ENCODE results near the gene PDIA6. TPM values are rescaled to one million over a fixed set of nuclear protein-coding genes. Genes with fewer than 3 reads are reported as not detected.

PDIA6 gene
- total RNA-seq, 1 experiment from 2014 or later = 92.4 TPM

DNA sequence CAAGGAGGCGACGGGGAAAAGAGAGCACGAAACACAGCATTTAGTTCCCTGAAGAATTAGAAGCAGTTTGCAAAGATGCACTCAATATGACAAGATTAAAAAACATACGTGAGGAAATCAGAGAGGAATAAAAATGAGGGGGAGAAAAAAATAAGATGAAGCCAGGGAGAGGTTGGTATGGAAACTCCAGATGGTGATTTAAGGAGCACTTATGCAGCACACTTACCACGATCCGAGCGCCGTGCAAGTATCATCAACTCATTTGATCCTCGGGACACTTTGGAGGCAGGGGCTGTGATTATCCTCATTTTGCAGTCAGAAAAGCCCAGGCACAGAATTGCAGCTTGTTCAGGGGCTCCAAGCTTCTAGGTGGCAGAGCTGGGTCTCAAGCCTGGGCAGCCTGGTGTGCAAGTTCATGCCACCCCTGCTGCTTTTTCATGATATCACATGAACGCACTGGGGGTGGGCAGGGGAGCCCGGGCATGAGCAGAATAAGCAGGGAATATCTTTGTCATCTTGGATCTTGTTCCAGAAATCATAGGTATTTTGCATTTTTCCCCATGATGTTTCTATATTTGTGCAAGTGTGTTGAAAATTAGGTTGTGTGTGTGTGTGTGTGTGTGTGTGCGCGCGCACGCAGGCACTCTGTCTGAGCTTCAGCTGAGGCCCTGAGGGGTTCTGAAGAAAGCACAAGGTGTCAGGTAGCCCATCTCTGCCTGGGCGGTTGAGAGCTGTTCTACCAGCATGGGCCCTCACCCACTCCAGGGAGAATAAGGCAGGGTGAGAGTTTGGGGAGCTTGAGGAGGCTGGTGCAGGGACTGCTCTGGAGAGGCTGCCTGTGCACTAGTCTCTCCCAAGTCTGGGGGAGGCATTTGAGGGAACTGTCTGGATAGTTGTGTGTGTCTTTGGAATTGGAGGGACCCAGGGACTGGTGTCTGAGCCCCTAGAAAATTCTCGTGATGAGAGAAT lies 25.0 kb upstream of the PDIA6 start:
- Histone ChIP-seq H3K4me1 (ENCODE audit: low read length) (0 out of 2 replicates have a peak, but pooled peaks cover 3% of the 10 kb centered on the region), H4K20me1 (ENCODE audit: insufficient read depth, low read depth, low read length) (no peaks in the 10 kb centered on the region), H3K9ac (ENCODE audit: low read length) (no peak overlapping the region), H2AFZ (ENCODE audit: low read length) (no peak overlapping the region), H3K4me2 (ENCODE audit: low read depth, low read length, poor library complexity, severe bottlenecking) (no peak overlapping the region), H3K9me2 (replicated peaks; ENCODE audit: insufficient read depth, low read length) (no peaks in the 10 kb centered on the region), H3K9me3 (ENCODE audit: low read length) (no peaks in the 10 kb centered on the region; the same call in 1 of the 2 replicates), H3K27me3 (ENCODE audit: low read length) (no peaks in the 10 kb centered on the region), H3K36me3 (ENCODE audit: insufficient read depth, low read length) (no peaks in the 10 kb centered on the region), H3K79me2 (ENCODE audit: low read length) (no peaks in the 10 kb centered on the region), H3K27ac (ENCODE audit: low read length) (no peak overlapping the region), H3K4me3 (ENCODE audit: low read length) (no peak overlapping the region)
- DNase-seq = no peak

GRCh38 chr2:10835052-10835970 lies 22.7 kb upstream of the PDIA6 start:
- Histone ChIP-seq H3K4me3 (ENCODE audit: low read length) (no peak overlapping the region), H3K36me3 (ENCODE audit: insufficient read depth, low read length) (no peaks in the 10 kb centered on the region), H3K9me2 (replicated peaks; ENCODE audit: insufficient read depth, low read length) (no peaks in the 10 kb centered on the region), H3K27me3 (ENCODE audit: low read length) (no peaks in the 10 kb centered on the region), H3K9me3 (ENCODE audit: low read length) (no peaks in the 10 kb centered on the region), H3K79me2 (ENCODE audit: low read length) (no peaks in the 10 kb centered on the region), H2AFZ (ENCODE audit: low read length) (no peak overlapping the region), H3K9ac (ENCODE audit: low read length) (no peak overlapping the region), H3K4me2 (ENCODE audit: low read depth, low read length, poor library complexity, severe bottlenecking) (peak overlapping the region; percentile 22), H3K4me1 (ENCODE audit: low read length) (peaks cover 5% of the 10 kb centered on the region; the same call in 1 of the 2 replicates), H3K27ac (ENCODE audit: low read length) (no peak overlapping the region), H4K20me1 (ENCODE audit: insufficient read depth, low read depth, low read length) (no peaks in the 10 kb centered on the region)
- peak; percentile 90 for DNase-seq

DNA sequence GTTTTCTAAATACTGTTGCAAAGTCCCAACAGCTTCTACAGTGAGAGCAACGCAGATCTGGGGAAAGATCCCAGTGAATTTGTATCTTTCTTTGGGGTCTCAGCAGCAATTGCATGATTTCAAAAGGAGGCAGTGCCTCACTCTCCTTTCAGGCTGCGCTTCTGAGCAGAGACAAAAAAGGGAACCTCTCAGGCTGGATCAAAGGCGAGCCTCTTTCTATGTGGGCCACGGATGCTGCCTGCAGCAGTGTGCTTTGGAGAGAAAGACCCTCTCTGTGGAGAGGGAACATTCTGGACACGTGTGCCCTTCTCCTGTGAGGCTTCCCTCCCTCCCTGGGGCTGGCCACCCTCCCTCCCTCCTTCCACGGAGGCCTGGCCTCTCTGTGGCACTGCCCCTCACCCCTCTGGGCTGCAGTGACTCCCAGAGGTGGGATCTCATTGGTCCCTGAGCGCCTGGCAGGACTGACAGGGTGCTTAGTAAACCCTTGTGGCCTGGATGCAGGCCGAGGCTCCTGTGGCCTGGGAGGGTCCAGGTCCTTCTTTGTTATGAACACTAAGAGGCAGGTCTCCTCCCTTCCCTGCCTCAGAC lies 21.6 kb upstream of the PDIA6 start:
- Histone ChIP-seq H3K36me3 (ENCODE audit: insufficient read depth, low read length) (no peaks in the 10 kb centered on the region), H3K9me3 (ENCODE audit: low read length) (no peaks in the 10 kb centered on the region), H4K20me1 (ENCODE audit: insufficient read depth, low read depth, low read length) (no peaks in the 10 kb centered on the region), H3K79me2 (ENCODE audit: low read length) (no peaks in the 10 kb centered on the region), H3K4me2 (ENCODE audit: low read depth, low read length, poor library complexity, severe bottlenecking) (no peak overlapping the region), H3K4me3 (ENCODE audit: low read length) (no peak overlapping the region), H3K9me2 (replicated peaks; ENCODE audit: insufficient read depth, low read length) (no peaks in the 10 kb centered on the region), H2AFZ (ENCODE audit: low read length) (no peak overlapping the region), H3K9ac (ENCODE audit: low read length) (no peak overlapping the region), H3K4me1 (ENCODE audit: low read length) (peaks cover 5% of the 10 kb centered on the region; the same call in 1 of the 2 replicates), H3K27ac (ENCODE audit: low read length) (no peak overlapping the region), H3K27me3 (ENCODE audit: low read length) (no peaks in the 10 kb centered on the region)
- DNase-seq = no peak

DNA sequence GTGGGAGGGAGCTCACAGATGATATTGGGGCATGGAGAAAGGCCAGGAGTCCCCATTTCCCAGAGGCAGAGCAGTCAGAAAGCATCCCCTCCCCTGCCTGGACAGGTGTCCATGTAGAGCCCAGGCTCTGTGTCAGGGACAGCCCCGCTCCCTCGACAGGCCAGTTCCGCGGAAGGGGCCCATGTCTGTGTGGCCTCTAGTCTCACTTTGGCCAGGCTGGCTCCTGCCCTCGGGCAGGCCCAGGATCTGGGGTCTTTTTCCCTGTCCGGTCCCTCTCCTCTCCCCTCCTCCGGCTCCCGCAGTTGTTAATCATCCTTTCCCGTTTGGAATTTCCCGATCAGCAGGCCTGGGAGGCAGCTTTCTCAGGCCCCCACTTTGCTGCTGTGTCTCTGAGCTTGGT lies 20.4 kb upstream of the PDIA6 start:
- H2AFZ ChIP-seq (ENCODE audit: low read length) = no peak overlapping the region
- H3K36me3 ChIP-seq (ENCODE audit: insufficient read depth, low read length) = no peaks in the 10 kb centered on the region
- no peaks in the 10 kb centered on the region for H3K79me2 ChIP-seq (ENCODE audit: low read length)
- no peaks in the 10 kb centered on the region for H3K27me3 ChIP-seq (ENCODE audit: low read length)
- no peaks in the 10 kb centered on the region for H3K9me2 ChIP-seq (replicated peaks; ENCODE audit: insufficient read depth, low read length)
- no peaks in the 10 kb centered on the region for H3K9me3 ChIP-seq (ENCODE audit: low read length)
- H3K4me2 ChIP-seq (ENCODE audit: low read depth, low read length, poor library complexity, severe bottlenecking) = no peak overlapping the region
- no peak overlapping the region for H3K4me3 ChIP-seq (ENCODE audit: low read length)
- H3K4me1 ChIP-seq (ENCODE audit: low read length) = peaks cover 5% of the 10 kb centered on the region; the same call in 1 of the 2 replicates
- DNase-seq = no peak
- no peak overlapping the region for H3K27ac ChIP-seq (ENCODE audit: low read length)
- no peak overlapping the region for H3K9ac ChIP-seq (ENCODE audit: low read length)
- H4K20me1 ChIP-seq (ENCODE audit: insufficient read depth, low read depth, low read length) = no peaks in the 10 kb centered on the region

- Histone ChIP-seq H3K27me3 (ENCODE audit: low read length) (no peaks in the 10 kb centered on the region), H3K4me1 (ENCODE audit: low read length) (peaks cover 5% of the 10 kb centered on the region; the same call in 1 of the 2 replicates), H3K4me3 (ENCODE audit: low read length) (no peak overlapping the region), H3K9ac (ENCODE audit: low read length) (no peak overlapping the region), H3K79me2 (ENCODE audit: low read length) (no peaks in the 10 kb centered on the region), H3K9me3 (ENCODE audit: low read length) (no peaks in the 10 kb centered on the region), H3K27ac (ENCODE audit: low read length) (no peak overlapping the region), H4K20me1 (ENCODE audit: insufficient read depth, low read depth, low read length) (no peaks in the 10 kb centered on the region), H3K36me3 (ENCODE audit: insufficient read depth, low read length) (no peaks in the 10 kb centered on the region), H2AFZ (ENCODE audit: low read length) (no peak overlapping the region), H3K4me2 (ENCODE audit: low read depth, low read length, poor library complexity, severe bottlenecking) (no peak overlapping the region), H3K9me2 (replicated peaks; ENCODE audit: insufficient read depth, low read length) (no peaks in the 10 kb centered on the region)
- peak; percentile 93 for DNase-seq
Observed at GRCh38 chr2:10832203-10832936, 19.8 kb upstream of the PDIA6 start.

DNA sequence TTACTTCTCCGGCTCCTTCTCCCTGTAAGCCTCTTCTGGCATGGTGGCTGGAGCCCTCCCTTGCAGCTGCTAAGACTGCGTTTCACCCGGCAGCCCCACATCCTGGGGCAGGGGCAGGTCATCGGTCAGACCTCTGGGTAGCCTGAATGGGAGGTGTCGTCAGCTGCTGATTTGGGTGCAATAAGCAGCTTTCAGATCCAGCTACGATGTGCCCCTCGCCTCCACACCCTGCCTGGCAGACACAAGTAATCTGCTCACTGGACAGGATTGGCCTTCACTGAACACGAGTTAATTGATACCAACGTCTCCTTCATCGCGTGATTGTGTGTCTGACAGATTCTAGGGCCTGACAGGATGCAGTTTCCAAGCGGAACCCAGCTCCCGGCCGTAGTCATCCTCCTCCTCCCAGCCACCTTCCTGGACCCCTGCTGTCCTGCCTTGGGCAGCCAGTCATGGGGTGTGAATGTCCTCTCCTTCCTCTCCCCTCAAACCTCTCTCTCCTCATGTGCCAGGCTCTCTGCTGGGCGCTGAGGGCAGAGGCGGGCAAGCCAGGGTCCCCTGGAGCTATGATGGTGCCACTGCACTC lies 18.9 kb upstream of the PDIA6 start:
- DNase-seq = no peak
- Histone ChIP-seq H3K4me3 (ENCODE audit: low read length) (no peak overlapping the region), H3K36me3 (ENCODE audit: insufficient read depth, low read length) (no peaks in the 10 kb centered on the region), H3K9ac (ENCODE audit: low read length) (no peak overlapping the region), H3K9me3 (ENCODE audit: low read length) (no peaks in the 10 kb centered on the region), H3K27ac (ENCODE audit: low read length) (no peak overlapping the region), H3K27me3 (ENCODE audit: low read length) (no peaks in the 10 kb centered on the region), H2AFZ (ENCODE audit: low read length) (no peak overlapping the region), H3K4me2 (ENCODE audit: low read depth, low read length, poor library complexity, severe bottlenecking) (no peak overlapping the region), H3K79me2 (ENCODE audit: low read length) (no peaks in the 10 kb centered on the region), H3K4me1 (ENCODE audit: low read length) (peaks cover 5% of the 10 kb centered on the region; the same call in 1 of the 2 replicates), H4K20me1 (ENCODE audit: insufficient read depth, low read depth, low read length) (no peaks in the 10 kb centered on the region), H3K9me2 (replicated peaks; ENCODE audit: insufficient read depth, low read length) (no peaks in the 10 kb centered on the region)

GRCh38 chr2:10830641-10831399 lies 18.2 kb upstream of the PDIA6 start:
- peaks cover 5% of the 10 kb centered on the region; the same call in 1 of the 2 replicates for H3K4me1 ChIP-seq (ENCODE audit: low read length)
- no peaks in the 10 kb centered on the region for H3K9me3 ChIP-seq (ENCODE audit: low read length)
- H3K36me3 ChIP-seq (ENCODE audit: insufficient read depth, low read length) = no peaks in the 10 kb centered on the region
- H3K27ac ChIP-seq (ENCODE audit: low read length) = no peak overlapping the region
- H3K4me2 ChIP-seq (ENCODE audit: low read depth, low read length, poor library complexity, severe bottlenecking) = no peak overlapping the region
- no peaks in the 10 kb centered on the region for H3K79me2 ChIP-seq (ENCODE audit: low read length)
- H3K9ac ChIP-seq (ENCODE audit: low read length) = no peak overlapping the region
- H2AFZ ChIP-seq (ENCODE audit: low read length) = no peak overlapping the region
- no peaks in the 10 kb centered on the region for H4K20me1 ChIP-seq (ENCODE audit: insufficient read depth, low read depth, low read length)
- H3K4me3 ChIP-seq (ENCODE audit: low read length) = no peak overlapping the region
- no peaks in the 10 kb centered on the region for H3K9me2 ChIP-seq (replicated peaks; ENCODE audit: insufficient read depth, low read length)
- H3K27me3 ChIP-seq (ENCODE audit: low read length) = no peaks in the 10 kb centered on the region
- DNase-seq = no peak

All from Karpas-422 (cell line).